ENCODE results near the gene CELSR1. TPM values are rescaled to one million over a fixed set of nuclear protein-coding genes. Genes with fewer than 3 reads are reported as not detected.

CELSR1 gene
- total and polyA plus RNA-seq, 8 donors, result 24.6 to 59.8 (median 33.3) TPM

- Histone ChIP-seq H3K27ac (no peak overlapping the region), H3K36me3 (peaks cover 0 to 7% of the 10 kb centered on the region in 2 donors), H3K27me3 (no peaks in the 10 kb centered on the region), H3K4me3 (no peak overlapping the region), H3K4me1 (no peaks in the 10 kb centered on the region), H3K9me3 (no peaks in the 10 kb centered on the region)
- no peak for DNase-seq
- no peak for ATAC-seq
- intact Hi-C loops (cut with DNase I), result no loop called here
- TF ChIP-seq CTCF (IDR thresholded peaks at IDR 0.05), result no peak
Observed at GRCh38 chr22:46392137-46392844, 145.1 kb downstream of the CELSR1 start.

GRCh38 chr22:46391486-46392136, 145.8 kb downstream of the CELSR1 start:
- no peaks in the 10 kb centered on the region for H3K4me1 ChIP-seq
- DNase-seq, result peak in 1 of 4 donors; percentile 79
- H3K9me3 ChIP-seq, result no peaks in the 10 kb centered on the region
- no peak overlapping the region for H3K27ac ChIP-seq
- no peak overlapping the region for H3K4me3 ChIP-seq
- no peak for TF ChIP-seq CTCF (IDR thresholded peaks at IDR 0.05)
- peaks cover 0 to 7% of the 10 kb centered on the region in 2 donors for H3K36me3 ChIP-seq
- ATAC-seq, result no peak
- intact Hi-C loops (cut with DNase I), result no loop called here
- no peaks in the 10 kb centered on the region for H3K27me3 ChIP-seq

GRCh38 chr22:46390652-46391301, 146.6 kb downstream of the CELSR1 start:
- intact Hi-C loops (cut with DNase I), result no loop called here
- peak; percentile 42 for ATAC-seq
- peak in 1 of 2 donors; percentile 7 for TF ChIP-seq CTCF (IDR thresholded peaks at IDR 0.05)

GRCh38 chr22:46390105-46390651, 147.2 kb downstream of the CELSR1 start:
- intact Hi-C loops (cut with DNase I), result no loop called here
- peak in 1 of 4 donors; percentile 65 for DNase-seq
- no peaks in the 10 kb centered on the region for H3K9me3 ChIP-seq
- ATAC-seq, result no peak
- H3K27ac ChIP-seq, result no peak overlapping the region
- no peak overlapping the region for H3K4me3 ChIP-seq
- peaks cover 0 to 7% of the 10 kb centered on the region in 2 donors for H3K36me3 ChIP-seq
- H3K27me3 ChIP-seq, result no peaks in the 10 kb centered on the region
- TF ChIP-seq CTCF (IDR thresholded peaks at IDR 0.05), result no peak
- no peaks in the 10 kb centered on the region for H3K4me1 ChIP-seq

More at GRCh38 chr22:46390652-46391301, 146.6 kb downstream of the CELSR1 start:
- Histone ChIP-seq H3K9me3 (no peaks in the 10 kb centered on the region), H3K27me3 (no peaks in the 10 kb centered on the region), H3K4me1 (no peaks in the 10 kb centered on the region), H3K27ac (peak overlapping the region in 1 of 2 donors; percentile 28), H3K36me3 (peaks cover 0 to 7% of the 10 kb centered on the region in 2 donors), H3K4me3 (no peak overlapping the region)
- DNase-seq, result peak in 3 of 4 donors; percentile 53 to 78 (median 75)

GRCh38 chr22:46389081-46389480, 148.3 kb downstream of the CELSR1 start:
- ATAC-seq (no peak), DNase-seq (peak in 1 of 4 donors; percentile 79)
- H3K27me3 ChIP-seq, result no peaks in the 10 kb centered on the region
- H3K4me1 ChIP-seq, result no peaks in the 10 kb centered on the region
- no peaks in the 10 kb centered on the region for H3K9me3 ChIP-seq
- TF ChIP-seq CTCF (IDR thresholded peaks at IDR 0.05), result no peak
- intact Hi-C loops (cut with DNase I), result no loop called here
- H3K4me3 ChIP-seq, result no peak overlapping the region
- H3K36me3 ChIP-seq, result peaks cover 0 to 7% of the 10 kb centered on the region in 2 donors
- H3K27ac ChIP-seq, result no peak overlapping the region

All from left lung (tissue), 10 donors.